GM12878 (cell line): Measurements from ENCODE around the gene RAD9A. TPM values are rescaled to one million over a fixed set of nuclear protein-coding genes. Genes with fewer than 3 reads are reported as not detected.

ENCODE experiments used
- CREB1 ChIP-seq: IDR thresholded peaks from 2 replicates; pipeline ENCODE4 v1.6.1; 2012; ENCODE audit warnings: low read depth, mild to moderate bottlenecking, inconsistent platforms
- ELK1 ChIP-seq: IDR thresholded peaks from 2 replicates; pipeline ENCODE4 v1.6.1; 2012; ENCODE audit warnings: low read depth, low read length, improper control_type of control experiment
- EP300 ChIP-seq, 2 experiments: fragments of 150-350 bp in 1 of 2; IDR thresholded peaks; 2 replicates each; pipeline ENCODE4 v1.6.1; 2011 to 2012; ENCODE audit warnings: low read depth in 2 of 2, low read length in 2 of 2, borderline replicate concordance in 1 of 2, improper control_type of control experiment in 1 of 2, inconsistent platforms in 1 of 2; ENCODE audit not compliant: control insufficient read depth in 1 of 2
- ESRRA ChIP-seq: IDR thresholded peaks from 2 replicates; pipeline ENCODE4 v1.6.1; 2012; ENCODE audit warnings: mild to moderate bottlenecking, low read length, improper control_type of control experiment
- HDAC6 ChIP-seq: fragments of 200-600 bp; sonication (generic); IDR thresholded peaks from one replicate; pipeline ENCODE4 v1.8.0; 2017; ENCODE audit warnings: antibody characterized with exemption; ENCODE audit not compliant: unreplicated experiment
- HSF1 ChIP-seq: fragments of 150-350 bp; IDR thresholded peaks from 2 replicates; pipeline ENCODE4 v1.6.1; 2014; ENCODE audit warnings: mild to moderate bottlenecking, low read depth, low read length
- IRF3 ChIP-seq: fragments of 450-650 bp; IDR thresholded peaks from 2 replicates; pipeline ENCODE4 v1.6.1; 2014; ENCODE audit warnings: mild to moderate bottlenecking
- MXI1 ChIP-seq: fragments of 150-350 bp; IDR thresholded peaks from 2 replicates; pipeline ENCODE4 v1.6.1; 2011; ENCODE audit warnings: low read depth, mild to moderate bottlenecking, inconsistent platforms, low read length, improper control_type of control experiment
- MYC ChIP-seq: IDR thresholded peaks from 2 replicates; pipeline ENCODE4 v1.6.1; 2011; ENCODE audit warnings: mild to moderate bottlenecking, low read length, moderate library complexity, inconsistent platforms; ENCODE audit not compliant: insufficient read depth, insufficient replicate concordance, insufficient read length, severe bottlenecking
- NR2C1 ChIP-seq: fragments of 450-650 bp; IDR thresholded peaks from 2 replicates; pipeline ENCODE4 v1.6.1; 2017; ENCODE audit warnings: antibody characterized with exemption, mild to moderate bottlenecking, moderate library complexity
- PRDM15 ChIP-seq: fragments of 450-650 bp; formaldehyde crosslinking; IDR thresholded peaks from 2 replicates; pipeline ENCODE4 v1.4.0; 2020; ENCODE audit warnings: mild to moderate bottlenecking, moderate library complexity
- REST ChIP-seq: IDR thresholded peaks from 2 replicates; pipeline ENCODE4 v1.6.1; 2012; ENCODE audit warnings: mild to moderate bottlenecking, low read depth, low read length
- USF2 ChIP-seq: IDR thresholded peaks from 2 replicates; pipeline ENCODE4 v1.6.1; 2011; ENCODE audit warnings: low read depth, low read length, improper control_type of control experiment, borderline replicate concordance
- ZZZ3 ChIP-seq: IDR thresholded peaks from 2 replicates; pipeline ENCODE4 v1.6.1; 2011; ENCODE audit warnings: low read depth; ENCODE audit not compliant: control insufficient read depth, insufficient read length
- polyA plus RNA-seq, 11 experiments: library from polyadenylated mRNA; depleted of rRNA in 4 of 11; unstranded in 6 of 11; stranded (reverse) in 5 of 11; fragments of >200 nt; fragmentation: Nextera tagmentation in 4 of 11; fragmentation: Illumina TruSeq in 1 of 11; extraction: Ambion mirVana in 4 of 11; extraction: Trizol in 1 of 11; gene quantifications; 1 replicate in 1 of 11; 2 replicates in 10 of 11; pipeline versions ENCODE4 v1.2.1 to v1.2.3, GENCODE V29; 2011 to 2016; ENCODE audit warnings: inconsistent platforms in 2 of 11, missing spikeins in 2 of 11, low read depth in 1 of 11
- total RNA-seq, 4 experiments: library from RNA; depleted of rRNA in 3 of 4; stranded (reverse); fragments of >200 nt in 3 of 4; fragmentation: Illumina TruSeq in 1 of 4; extraction: Trizol in 1 of 4; gene quantifications; 2 replicates each; pipeline versions ENCODE4 v1.2.1 to v1.2.3, GENCODE V29; 2013 to 2021

RAD9A gene
- total and polyA plus RNA-seq, 10 of the 15 experiments (the other 5 are each of a cell fraction or from before 2014, with no cell fraction given): 1.1 to 36.2 (median 19.8) TPM

- TF ChIP-seq ZZZ3 (no peak), EP300 (IDR thresholded peaks at IDR 0.05; ENCODE audit: borderline replicate concordance in 1 of 2, control insufficient read depth in 1 of 2, low read depth in 2 of 2, low read length in 2 of 2) (peak in 1 of 2 experiments; percentile 31; a peak in 1 of 4 replicates), MYC (no peak), HDAC6 (no peak), IRF3 (no peak), USF2 (no peak; the same call in 1 of the 2 replicates), ESRRA (no peak), HSF1 (no peak), ELK1 (no peak), PRDM15 (CRISPR knock-in tag) (no peak), NR2C1 (peak; percentile 67), MXI1 (peak; percentile 56; the same call in 1 of the 2 replicates), REST (no peak), CREB1 (no peak)
Measured at GRCh38 chr11:67354075-67355022, 37.4 kb upstream of the RAD9A start (continued).
